GM12874 (cell line): ENCODE results near the gene ENOPH1.

Experiments
- TF ChIP-seq, protein P1 (sequence below): IDR thresholded peaks from 2 replicates; pipeline ENCODE4 v1.5.1; 2011; ENCODE audit warnings: low read depth, mild to moderate bottlenecking, control low read depth, low read length, moderate library complexity; ENCODE audit not compliant: insufficient read depth

ENOPH1 gene

DNA sequence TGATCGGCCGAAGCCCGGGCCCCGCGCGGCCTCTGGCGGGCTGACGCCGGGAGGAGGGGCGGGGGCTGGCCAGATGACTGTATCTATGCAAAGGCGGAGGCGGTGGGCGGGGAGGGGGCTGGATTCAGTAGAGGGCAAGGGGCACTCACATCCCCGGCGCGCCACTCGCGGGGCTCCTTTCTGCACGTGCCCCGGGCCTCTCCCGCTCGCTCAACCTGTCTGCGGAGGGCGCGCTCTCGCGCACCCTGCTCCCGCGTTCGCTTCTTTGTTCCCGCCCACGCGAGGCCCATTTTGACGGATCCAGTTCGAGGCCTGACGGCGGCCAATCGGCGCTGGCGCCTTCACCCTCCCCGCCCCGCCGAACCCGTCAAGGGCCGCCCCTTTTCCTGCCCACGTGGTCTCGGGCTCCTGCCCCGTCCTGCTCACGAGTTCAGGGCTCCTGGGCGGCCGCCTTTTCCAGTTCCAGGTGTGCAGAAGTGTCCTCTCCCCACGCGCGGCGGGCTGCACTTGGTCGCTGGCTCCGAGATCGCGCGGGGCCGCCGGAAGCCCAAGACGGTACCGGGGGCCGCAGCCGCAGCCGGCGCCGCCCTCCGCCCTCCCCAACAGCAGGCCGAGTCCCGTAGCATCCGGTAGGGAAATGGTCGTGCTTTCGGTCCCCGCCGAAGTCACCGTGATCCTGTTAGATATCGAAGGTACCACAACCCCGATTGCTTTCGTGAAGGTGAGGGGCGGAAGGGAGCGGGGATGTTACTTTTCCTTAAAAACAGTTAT, at the start of gene ENOPH1, which contains the start of gene HNRNPDL:
Gene ENOPH1 (plus strand): TSS at position 398 of the 771 bp plus-strand sequence. CDS start 240 bp downstream, at position 638.
Gene HNRNPDL (minus strand): TSS at position 270 of the 771 bp plus-strand sequence. CDS start 772 bp downstream, outside the sequence.
- TF ChIP-seq, protein P1, sequence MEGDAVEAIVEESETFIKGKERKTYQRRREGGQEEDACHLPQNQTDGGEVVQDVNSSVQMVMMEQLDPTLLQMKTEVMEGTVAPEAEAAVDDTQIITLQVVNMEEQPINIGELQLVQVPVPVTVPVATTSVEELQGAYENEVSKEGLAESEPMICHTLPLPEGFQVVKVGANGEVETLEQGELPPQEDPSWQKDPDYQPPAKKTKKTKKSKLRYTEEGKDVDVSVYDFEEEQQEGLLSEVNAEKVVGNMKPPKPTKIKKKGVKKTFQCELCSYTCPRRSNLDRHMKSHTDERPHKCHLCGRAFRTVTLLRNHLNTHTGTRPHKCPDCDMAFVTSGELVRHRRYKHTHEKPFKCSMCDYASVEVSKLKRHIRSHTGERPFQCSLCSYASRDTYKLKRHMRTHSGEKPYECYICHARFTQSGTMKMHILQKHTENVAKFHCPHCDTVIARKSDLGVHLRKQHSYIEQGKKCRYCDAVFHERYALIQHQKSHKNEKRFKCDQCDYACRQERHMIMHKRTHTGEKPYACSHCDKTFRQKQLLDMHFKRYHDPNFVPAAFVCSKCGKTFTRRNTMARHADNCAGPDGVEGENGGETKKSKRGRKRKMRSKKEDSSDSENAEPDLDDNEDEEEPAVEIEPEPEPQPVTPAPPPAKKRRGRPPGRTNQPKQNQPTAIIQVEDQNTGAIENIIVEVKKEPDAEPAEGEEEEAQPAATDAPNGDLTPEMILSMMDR, result no peak

DNA sequence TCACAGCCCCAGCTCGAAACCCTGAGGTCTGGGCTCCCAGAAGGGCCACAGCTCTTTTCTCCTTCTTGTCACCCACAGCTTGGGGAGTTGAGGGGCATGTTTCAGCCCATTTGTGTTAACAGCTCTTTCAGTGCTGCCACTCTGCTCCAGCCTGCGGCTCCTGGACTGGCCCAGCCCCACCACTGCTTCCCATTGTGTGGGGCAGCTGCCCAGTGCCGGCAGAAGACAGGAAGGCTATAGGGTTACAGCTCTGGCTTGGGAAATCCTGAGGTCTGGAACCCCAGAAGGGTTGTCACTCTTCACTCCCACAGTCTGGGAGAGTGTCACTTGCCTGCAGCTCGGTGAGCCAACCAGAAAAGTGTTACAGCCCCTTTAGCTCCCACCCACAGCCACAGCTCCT, 49.6 kb upstream of the ENOPH1 start:
- TF ChIP-seq, protein P1, result no peak

DNA sequence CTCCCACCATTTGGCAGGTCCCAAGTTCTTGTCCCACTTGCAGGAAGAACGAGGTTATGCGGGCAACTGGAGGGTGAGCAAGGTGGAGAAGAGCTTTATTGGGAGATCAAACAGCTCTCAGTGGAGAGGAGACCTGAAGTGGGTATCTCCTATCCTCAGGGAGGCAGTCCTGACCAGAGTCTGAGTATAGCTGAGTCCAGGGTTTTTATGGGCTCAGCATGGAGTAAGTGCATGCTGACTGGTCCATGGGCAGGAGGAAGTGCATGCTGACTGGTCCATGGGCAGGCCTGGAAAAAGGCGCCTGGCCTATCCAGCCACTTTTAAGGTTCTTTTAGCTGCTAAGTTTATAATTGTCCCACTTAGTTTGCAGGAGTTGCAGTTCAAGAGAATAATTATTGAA, 49.2 kb upstream of the ENOPH1 start:
- TF ChIP-seq, protein P1, result no peak

DNA sequence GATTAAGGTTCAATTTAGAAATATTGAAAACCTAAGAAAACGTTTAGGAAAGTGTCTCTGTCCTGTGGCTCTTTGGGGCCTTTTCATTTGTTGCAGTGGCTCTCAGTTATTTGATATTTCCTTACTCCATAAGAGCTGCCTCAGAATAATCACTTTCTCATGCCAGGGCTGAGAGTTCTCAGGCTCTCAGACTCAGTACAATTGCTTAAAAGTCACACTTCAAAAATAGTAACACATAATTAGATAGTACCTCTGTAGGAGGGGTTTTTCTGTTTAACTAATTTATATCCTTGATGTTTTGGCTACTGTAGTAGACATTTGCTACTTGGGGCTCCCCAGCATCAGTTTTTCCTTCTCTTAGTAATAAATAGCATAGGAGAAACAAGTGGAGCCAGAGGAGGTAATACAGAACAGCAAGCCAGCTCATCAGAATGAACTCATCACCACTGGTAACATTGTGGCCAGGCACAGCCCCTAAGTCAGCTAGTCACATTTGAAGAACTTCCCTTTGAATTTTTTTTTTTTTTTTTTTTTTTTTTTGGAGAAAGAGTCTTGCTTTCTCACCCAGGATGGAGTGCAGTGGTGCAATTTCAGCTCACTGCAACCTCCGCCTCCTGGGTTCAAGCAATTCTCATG, 48.6 kb upstream of the ENOPH1 start:
- TF ChIP-seq, protein P1, result no peak

DNA sequence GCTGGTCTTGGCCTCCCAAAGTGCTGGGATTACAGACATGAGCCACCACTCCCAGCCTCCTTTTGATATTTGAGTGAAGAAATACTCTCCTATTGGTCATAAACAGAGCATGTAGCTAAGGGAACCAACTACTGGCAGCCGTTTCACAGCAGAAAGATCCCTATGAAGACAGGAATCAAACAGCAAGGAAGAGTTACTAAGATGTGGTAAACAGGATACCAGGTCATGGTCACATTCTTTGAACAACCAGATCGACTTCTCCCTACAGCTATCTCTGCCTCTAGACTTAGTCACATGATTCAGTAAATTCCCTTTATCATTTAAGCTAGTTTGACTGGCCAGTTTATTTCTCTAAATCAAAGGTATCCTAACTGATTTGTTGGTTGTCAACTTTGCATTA, 47.6 kb upstream of the ENOPH1 start:
- TF ChIP-seq, protein P1, result no peak

DNA sequence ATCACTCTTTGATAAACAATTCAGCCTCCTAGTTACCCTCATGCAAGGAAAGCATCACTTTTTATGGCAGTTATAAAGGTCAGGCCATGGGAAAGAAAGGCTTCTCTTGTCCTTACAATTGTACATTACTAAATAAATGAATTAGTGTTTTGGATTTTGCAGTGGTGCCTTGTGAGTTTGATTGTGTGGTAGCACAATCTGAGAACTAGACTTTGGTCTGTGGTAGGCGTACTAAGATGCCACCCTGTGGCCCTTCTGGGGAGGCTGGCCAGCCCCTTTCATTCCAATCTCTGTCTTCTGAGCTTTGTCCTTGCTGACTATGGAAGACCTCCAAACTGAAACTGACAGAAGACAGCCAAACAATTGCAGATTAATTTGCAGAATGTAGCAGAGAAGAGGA, 42.0 kb upstream of the ENOPH1 start:
- TF ChIP-seq, protein P1, result 0 out of 2 replicates have a peak, but pooled peaks have one; percentile 4

DNA sequence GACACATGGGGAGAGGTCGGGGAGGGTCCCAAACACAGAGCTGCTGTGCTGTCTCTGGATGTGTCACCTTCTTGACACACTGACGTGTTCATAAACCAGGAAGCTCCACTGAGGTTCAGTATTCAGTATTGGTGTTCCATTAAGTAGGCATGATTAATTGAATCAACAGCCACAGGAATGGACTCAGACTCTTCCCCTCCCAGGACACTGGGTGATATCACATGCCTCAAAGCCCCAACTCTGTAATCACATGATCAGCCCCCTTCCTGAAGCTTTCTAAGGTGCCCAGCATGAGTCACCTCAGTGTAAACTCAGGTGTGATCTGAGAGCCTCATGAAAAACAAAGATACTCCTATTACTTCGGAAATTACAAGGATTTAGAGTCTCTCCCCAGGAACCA, 35.5 kb upstream of the ENOPH1 start:
- TF ChIP-seq, protein P1, result no peak
